GM12878 (cell line): ENCODE results near the gene MACROD2. TPM values are rescaled to one million over a fixed set of nuclear protein-coding genes. Genes with fewer than 3 reads are reported as not detected.
A peak's percentile ranks its signal among the peaks of the same experiment; 100 is the strongest.

Source experiments
- CHD1 ChIP-seq: IDR thresholded peaks from 2 replicates; pipeline ENCODE4 v1.6.1; 2012; ENCODE audit warnings: low read depth, low read length, improper control_type of control experiment
- DPF2 ChIP-seq: fragments of 450-650 bp; IDR thresholded peaks from 2 replicates; pipeline ENCODE4 v1.6.1; 2017; ENCODE audit warnings: mild to moderate bottlenecking
- EP300 ChIP-seq, 2 experiments: fragments of 150-350 bp in 1 of 2; IDR thresholded peaks; 2 replicates each; pipeline ENCODE4 v1.6.1; 2011 to 2012; ENCODE audit warnings: low read depth in 2 of 2, low read length in 2 of 2, borderline replicate concordance in 1 of 2, improper control_type of control experiment in 1 of 2, inconsistent platforms in 1 of 2; ENCODE audit not compliant: control insufficient read depth in 1 of 2
- GATAD2B ChIP-seq: fragments of 450-650 bp; conservative IDR thresholded peaks from 2 replicates; pipeline ENCODE4 v1.6.1; 2017; ENCODE audit warnings: low read depth, mild to moderate bottlenecking, moderate library complexity
- IKZF1 ChIP-seq: fragments of 450-650 bp; conservative IDR thresholded peaks from 2 replicates; pipeline ENCODE4 v1.6.1; 2017; ENCODE audit warnings: antibody characterized with exemption, mild to moderate bottlenecking
- IKZF2 ChIP-seq, 2 experiments: fragments of 450-650 bp; IDR thresholded peaks; 2 replicates each; pipeline ENCODE4 v1.6.1; 2017; ENCODE audit warnings: mild to moderate bottlenecking in 2 of 2, moderate library complexity in 2 of 2
- MEF2A ChIP-seq: IDR thresholded peaks from 2 replicates; pipeline ENCODE4 v1.6.1; 2011; ENCODE audit warnings: low read depth, mild to moderate bottlenecking, low read length, moderate library complexity; ENCODE audit not compliant: insufficient read depth
- MEF2B ChIP-seq: fragments of 450-650 bp; IDR thresholded peaks from 2 replicates; pipeline ENCODE4 v1.6.1; 2018; ENCODE audit warnings: mild to moderate bottlenecking, moderate library complexity; ENCODE audit not compliant: partially characterized antibody, poor library complexity, severe bottlenecking
- MTA2 ChIP-seq: fragments of 450-650 bp; IDR thresholded peaks from 2 replicates; pipeline ENCODE4 v1.6.1; 2016; ENCODE audit warnings: low read depth, mild to moderate bottlenecking, moderate library complexity
- NFXL1 ChIP-seq: fragments of 450-650 bp; IDR thresholded peaks from 2 replicates; pipeline ENCODE4 v1.6.1; 2017; ENCODE audit warnings: antibody characterized with exemption, mild to moderate bottlenecking, borderline replicate concordance
- NR2F1 ChIP-seq: fragments of 450-650 bp; conservative IDR thresholded peaks from 2 replicates; pipeline ENCODE4 v1.6.1; 2017; ENCODE audit warnings: mild to moderate bottlenecking
- RUNX3 ChIP-seq: IDR thresholded peaks from 2 replicates; pipeline ENCODE4 v1.6.1; 2012; ENCODE audit warnings: low read length, inconsistent platforms
- TBL1XR1 ChIP-seq: IDR thresholded peaks from 2 replicates; pipeline ENCODE4 v1.6.1; 2012; ENCODE audit warnings: low read depth, low read length, improper control_type of control experiment
- YY1 ChIP-seq: IDR thresholded peaks from 2 replicates; pipeline ENCODE4 v1.6.1; 2011; ENCODE audit warnings: low read depth, mild to moderate bottlenecking, low read length
- ZSCAN29 ChIP-seq: fragments of 450-650 bp; IDR thresholded peaks from 2 replicates; pipeline ENCODE4 v1.6.1; 2017; ENCODE audit warnings: mild to moderate bottlenecking, moderate library complexity
- polyA plus RNA-seq, 11 experiments: library from polyadenylated mRNA; depleted of rRNA in 4 of 11; unstranded in 6 of 11; stranded (reverse) in 5 of 11; fragments of >200 nt; fragmentation: Nextera tagmentation in 4 of 11; fragmentation: Illumina TruSeq in 1 of 11; extraction: Ambion mirVana in 4 of 11; extraction: Trizol in 1 of 11; gene quantifications; 1 replicate in 1 of 11; 2 replicates in 10 of 11; pipeline versions ENCODE4 v1.2.1 to v1.2.3, GENCODE V29; 2011 to 2016; ENCODE audit warnings: inconsistent platforms in 2 of 11, missing spikeins in 2 of 11, low read depth in 1 of 11
- total RNA-seq, 4 experiments: library from RNA; depleted of rRNA in 3 of 4; stranded (reverse); fragments of >200 nt in 3 of 4; fragmentation: Illumina TruSeq in 1 of 4; extraction: Trizol in 1 of 4; gene quantifications; 2 replicates each; pipeline versions ENCODE4 v1.2.1 to v1.2.3, GENCODE V29; 2013 to 2021
- TF ChIP-seq, protein P1 (sequence below): fragments of 450-650 bp; IDR thresholded peaks from 2 replicates; pipeline ENCODE4 v1.6.1; 2017; ENCODE audit warnings: low read depth, mild to moderate bottlenecking, moderate library complexity
- TF ChIP-seq, protein P2 (sequence below): fragments of 450-650 bp; conservative IDR thresholded peaks from 2 replicates; pipeline ENCODE4 v1.6.1; 2017; ENCODE audit warnings: mild to moderate bottlenecking, moderate library complexity

Gene MACROD2
- total and polyA plus RNA-seq, 10 of the 15 experiments (the other 5 are each of a cell fraction or from before 2014, with no cell fraction given), result 1.1 to 21.5 (median 2.2) TPM

DNA sequence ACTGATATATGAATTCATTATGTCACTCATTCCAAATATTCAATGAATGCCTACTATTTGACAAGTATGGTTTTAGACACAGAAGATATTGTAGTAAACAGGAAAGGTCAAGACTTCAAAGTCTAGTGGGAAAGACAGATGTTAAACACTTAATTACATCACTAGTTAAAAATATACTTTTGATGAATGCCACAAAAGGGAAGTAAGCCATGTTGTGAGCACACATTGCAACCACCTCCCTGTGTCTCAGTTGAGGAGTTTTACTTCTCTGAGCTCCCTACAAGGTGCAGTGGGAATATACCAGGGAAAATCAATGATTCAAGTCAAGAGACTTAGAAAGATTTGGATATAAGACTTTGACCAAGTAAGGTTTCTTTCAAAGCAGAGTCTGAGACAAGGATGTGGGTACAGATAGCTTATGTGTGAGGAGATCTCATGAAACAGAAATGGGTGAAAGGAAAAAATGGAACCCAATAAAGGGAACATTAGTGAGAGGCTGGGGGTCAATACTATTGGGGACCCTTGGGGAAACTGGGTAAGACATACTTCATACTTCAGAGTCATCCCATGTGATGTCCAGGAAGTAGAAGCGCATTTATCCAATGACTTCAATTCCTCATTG is 2074.2 kb downstream of the MACROD2 start (continued):
- TF ChIP-seq RUNX3, result peak; percentile 68
- peak; percentile 19; the same call in 1 of the 2 replicates for TF ChIP-seq YY1
- no peak for TF ChIP-seq CHD1
- peak; percentile 78; the same call in 1 of the 2 replicates for TF ChIP-seq DPF2
- TF ChIP-seq, protein P1, sequence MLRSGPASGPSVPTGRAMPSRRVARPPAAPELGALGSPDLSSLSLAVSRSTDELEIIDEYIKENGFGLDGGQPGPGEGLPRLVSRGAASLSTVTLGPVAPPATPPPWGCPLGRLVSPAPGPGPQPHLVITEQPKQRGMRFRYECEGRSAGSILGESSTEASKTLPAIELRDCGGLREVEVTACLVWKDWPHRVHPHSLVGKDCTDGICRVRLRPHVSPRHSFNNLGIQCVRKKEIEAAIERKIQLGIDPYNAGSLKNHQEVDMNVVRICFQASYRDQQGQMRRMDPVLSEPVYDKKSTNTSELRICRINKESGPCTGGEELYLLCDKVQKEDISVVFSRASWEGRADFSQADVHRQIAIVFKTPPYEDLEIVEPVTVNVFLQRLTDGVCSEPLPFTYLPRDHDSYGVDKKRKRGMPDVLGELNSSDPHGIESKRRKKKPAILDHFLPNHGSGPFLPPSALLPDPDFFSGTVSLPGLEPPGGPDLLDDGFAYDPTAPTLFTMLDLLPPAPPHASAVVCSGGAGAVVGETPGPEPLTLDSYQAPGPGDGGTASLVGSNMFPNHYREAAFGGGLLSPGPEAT, result peak; percentile 77
- peak; percentile 70 for TF ChIP-seq MTA2
- TF ChIP-seq, protein P2, sequence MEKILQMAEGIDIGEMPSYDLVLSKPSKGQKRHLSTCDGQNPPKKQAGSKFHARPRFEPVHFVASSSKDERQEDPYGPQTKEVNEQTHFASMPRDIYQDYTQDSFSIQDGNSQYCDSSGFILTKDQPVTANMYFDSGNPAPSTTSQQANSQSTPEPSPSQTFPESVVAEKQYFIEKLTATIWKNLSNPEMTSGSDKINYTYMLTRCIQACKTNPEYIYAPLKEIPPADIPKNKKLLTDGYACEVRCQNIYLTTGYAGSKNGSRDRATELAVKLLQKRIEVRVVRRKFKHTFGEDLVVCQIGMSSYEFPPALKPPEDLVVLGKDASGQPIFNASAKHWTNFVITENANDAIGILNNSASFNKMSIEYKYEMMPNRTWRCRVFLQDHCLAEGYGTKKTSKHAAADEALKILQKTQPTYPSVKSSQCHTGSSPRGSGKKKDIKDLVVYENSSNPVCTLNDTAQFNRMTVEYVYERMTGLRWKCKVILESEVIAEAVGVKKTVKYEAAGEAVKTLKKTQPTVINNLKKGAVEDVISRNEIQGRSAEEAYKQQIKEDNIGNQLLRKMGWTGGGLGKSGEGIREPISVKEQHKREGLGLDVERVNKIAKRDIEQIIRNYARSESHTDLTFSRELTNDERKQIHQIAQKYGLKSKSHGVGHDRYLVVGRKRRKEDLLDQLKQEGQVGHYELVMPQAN, result no peak
- peak; percentile 83 for TF ChIP-seq IKZF1
- TF ChIP-seq EP300 (IDR thresholded peaks at IDR 0.05; ENCODE audit: borderline replicate concordance in 1 of 2, control insufficient read depth in 1 of 2, low read depth in 2 of 2, low read length in 2 of 2), result peak; percentile 68 to 73; a peak in 2 of 4 replicates
- no peak for TF ChIP-seq GATAD2B
- peak; percentile 35 for TF ChIP-seq MEF2B
- no peak for TF ChIP-seq NFXL1
- peak; percentile 80; the same call in 1 of the 2 replicates for TF ChIP-seq MEF2A
- peak; percentile 88 for TF ChIP-seq NR2F1
- TF ChIP-seq IKZF2 (IDR thresholded peaks at IDR 0.05), result peak; percentile 87 to 92; a peak in 3 of 4 replicates
- TF ChIP-seq TBL1XR1, result no peak
- no peak for TF ChIP-seq ZSCAN29
